G401 (cell line): Measurements from ENCODE around the gene GOLGA6L6. TPM values are rescaled to one million over a fixed set of nuclear protein-coding genes. Genes with fewer than 3 reads are reported as not detected.
"Not testable (repeated sequence)": the region's sequence is repeated elsewhere in the genome, so short reads cannot be mapped to it uniquely, and the experiment has no call there.

Source experiments
- DNase-seq: peaks from one replicate; pipeline ENCODE4 v3.0.0-alpha.2; 2015; ENCODE audit warnings: low spot score
- in situ Hi-C: cut with HindIII; loops from 2 replicates; pipeline ENCODE4 v1.10.0; 2016; ENCODE audit warnings: low sequenced_read_pairs, mixed read lengths
- total RNA-seq: library from RNA; depleted of rRNA; stranded (reverse); fragments of >200 nt; shearing (Covaris generic); gene quantifications from 2 replicates; pipeline ENCODE4 v1.2.3, GENCODE V29; 2014; rRNA removed

Gene GOLGA6L6, protein sequence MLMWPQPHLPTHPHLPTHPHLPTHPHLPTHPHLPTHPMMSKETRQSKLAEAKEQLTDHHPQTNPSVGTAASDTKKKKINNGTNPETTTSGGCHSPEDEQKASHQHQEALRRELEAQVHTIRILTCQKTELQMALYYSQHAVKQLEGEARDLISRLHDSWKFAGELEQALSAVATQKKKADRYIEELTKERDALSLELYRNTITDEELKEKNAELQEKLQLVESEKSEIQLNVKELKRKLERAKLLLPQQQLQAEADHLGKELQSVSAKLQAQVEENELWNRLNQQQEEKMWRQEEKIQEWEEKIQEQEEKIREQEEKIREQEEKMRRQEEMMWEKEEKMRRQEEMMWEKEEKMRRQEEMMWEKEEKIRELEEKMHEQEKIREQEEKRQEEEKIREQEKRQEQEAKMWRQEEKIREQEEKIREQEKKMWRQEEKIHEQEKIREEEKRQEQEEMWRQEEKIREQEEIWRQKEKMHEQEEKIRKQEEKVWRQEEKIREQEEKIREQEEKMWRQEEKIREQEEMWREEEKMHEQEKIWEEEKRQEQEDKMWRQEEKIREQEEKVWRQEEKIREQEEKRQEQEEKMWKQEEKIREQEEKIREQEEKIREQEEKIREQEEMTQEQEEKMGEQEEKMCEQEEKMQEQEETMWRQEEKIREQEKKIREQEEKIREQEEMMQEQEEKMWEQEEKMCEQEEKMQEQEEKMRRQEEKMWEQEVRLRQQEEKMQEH
- not detected in 2 replicates for total RNA-seq

DNA sequence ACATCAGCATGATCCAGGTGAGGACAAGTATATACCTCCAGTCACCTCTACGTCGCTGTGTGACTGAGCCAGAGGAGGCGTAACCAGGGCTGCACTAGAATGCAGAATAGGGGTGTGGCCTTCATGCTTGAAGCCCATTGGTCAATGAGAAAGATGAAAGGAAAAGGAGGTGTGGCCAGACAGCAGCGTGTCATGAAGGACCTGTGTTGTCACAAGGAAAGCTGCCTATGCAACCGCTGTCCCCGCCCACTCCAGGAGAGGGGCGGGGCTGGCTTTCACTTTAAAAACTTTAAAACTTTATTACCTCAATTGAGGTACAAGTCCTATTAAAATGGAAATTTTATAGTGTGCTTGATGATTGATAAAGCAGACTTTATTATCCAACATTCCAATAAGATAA, at the start of gene GOLGA6L6:
Gene GOLGA6L6 (minus strand): TSS at position 101 of the 400 bp plus-strand sequence. CDS start 91 bp downstream, at position 10.
- in situ Hi-C loops, DNase-seq: not testable (repeated sequence)

DNA sequence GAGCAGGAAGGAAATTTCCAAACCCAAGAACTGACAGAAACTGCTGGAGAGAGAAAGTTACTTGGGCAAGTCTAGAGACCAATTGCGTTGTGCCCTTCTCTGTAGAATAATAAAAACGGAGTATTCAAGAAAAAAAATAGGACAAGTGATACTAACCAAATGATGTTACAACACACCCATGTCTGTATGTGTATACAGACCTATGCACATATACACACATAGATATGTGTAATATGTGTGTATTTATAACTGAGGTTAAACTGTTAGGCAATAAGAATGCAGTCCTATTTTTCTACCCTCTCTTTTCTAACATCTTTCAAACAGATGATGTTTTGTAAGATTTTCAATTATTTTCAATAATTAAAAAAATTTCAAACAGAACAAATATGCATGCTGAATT, 48.5 kb upstream of the GOLGA6L6 start:
- DNase-seq, in situ Hi-C loops: not testable (repeated sequence)

DNA sequence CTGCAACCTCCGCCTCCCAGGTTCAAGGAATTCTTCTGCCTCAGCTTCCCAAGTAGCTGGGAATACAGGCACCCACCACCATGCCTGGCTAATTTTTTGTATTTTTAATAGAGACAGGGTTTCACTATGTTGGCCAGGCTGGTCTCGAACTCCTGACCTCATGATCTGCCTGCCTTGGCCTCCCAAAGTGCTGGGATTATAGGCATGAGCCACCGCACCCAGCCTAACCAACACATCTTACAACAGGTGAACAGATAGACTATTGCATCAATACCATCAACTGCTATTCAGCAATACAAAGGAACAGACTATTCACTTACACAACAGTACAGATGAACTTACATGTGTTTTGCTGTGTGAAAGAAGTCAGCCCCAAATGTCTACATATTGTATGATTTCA, 45.2 kb upstream of the GOLGA6L6 start:
- DNase-seq, in situ Hi-C loops: not testable (repeated sequence)

DNA sequence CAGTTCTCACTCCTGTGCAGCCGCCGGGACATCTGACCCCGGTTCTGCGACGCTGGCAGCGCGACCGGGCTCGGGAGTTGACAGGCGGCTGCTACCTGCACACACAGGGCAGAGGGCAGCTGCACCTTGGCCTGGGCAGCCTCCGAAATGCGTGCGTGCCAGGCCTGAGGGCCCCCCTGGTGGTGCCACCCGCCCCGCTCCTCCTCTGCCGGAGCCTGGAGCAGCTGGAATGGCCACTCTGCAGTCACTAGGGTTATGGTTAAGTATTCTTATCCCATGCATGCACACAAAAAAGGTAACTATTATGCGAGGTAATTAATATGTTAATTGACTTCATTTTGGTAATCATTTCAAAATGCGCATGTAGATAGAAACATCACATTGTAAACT, 41.1 kb upstream of the GOLGA6L6 start:
- in situ Hi-C loops, DNase-seq: not testable (repeated sequence)

DNA sequence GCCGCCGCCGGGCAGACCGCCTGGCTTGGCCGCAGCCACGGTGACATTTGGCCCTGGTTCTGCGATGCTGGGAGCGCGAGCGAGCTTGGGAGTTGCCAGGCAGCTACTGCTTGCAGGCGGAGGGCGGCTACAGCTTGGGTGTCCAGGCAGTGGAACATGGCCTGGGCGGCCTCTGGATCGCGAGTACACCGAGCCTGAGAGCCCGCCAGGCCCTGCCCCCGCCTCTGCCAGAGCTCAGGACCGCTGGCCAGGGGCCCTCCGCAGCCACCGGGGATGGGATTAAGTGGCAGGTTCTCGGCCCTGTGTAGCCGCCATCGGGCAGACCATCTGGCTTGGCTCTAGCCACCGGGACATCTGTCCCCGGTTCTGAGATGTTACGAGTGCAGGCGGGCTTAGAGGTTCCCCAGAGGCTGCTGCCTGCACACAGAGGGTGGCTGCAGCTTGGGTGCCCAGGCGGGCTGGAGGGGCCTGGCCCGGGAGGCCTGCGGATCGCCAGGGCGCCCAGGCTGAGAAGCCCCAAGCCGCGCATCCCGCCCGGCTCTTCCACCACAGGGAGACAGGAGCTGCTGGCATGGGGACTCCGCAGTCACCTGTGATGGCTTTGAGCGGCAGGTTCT, 40.6 kb upstream of the GOLGA6L6 start:
- in situ Hi-C loops, DNase-seq: not testable (repeated sequence)

DNA sequence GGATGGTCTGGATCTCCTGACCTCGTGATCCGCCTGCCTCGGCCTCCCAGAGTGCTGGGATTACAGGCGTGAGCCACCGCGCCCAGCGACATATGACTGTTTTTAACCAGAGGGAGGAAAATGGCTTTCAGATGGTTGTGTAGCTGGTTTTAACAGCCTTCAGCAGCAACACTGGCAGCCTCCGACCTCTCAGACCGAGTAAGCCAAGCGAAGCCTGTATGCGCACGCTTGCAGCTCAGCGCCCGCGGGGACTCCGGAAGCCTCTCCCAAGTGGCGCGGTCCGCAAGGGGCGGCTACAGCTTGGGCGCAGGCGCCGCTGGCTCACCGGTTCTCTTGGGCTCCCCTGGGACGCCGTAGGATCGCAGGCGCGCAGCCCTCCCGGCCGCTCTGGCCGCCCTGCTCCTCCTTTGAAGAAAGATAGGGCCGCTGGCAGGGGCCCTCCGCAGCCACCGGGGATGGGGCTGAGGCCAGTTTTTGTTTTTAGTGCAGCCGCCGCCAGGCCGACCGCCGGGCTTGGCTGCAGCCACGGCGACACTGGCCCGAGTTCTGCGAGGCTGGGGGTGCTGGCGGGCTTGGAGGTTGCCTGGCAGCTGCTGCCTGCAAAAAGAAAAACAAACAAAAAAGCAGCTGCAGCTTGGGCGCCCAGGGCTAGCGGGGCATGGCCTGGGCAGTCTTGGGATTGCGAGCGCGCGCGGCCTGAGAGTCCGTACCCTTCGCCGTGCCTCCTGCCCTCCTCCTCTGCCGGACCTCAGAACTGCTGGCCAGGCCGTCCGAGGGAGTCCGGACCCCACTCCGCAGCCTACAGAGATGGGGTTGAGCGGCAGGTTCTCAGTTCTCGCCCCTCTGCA, 39.9 kb upstream of the GOLGA6L6 start:
- in situ Hi-C loops, DNase-seq: not testable (repeated sequence)

DNA sequence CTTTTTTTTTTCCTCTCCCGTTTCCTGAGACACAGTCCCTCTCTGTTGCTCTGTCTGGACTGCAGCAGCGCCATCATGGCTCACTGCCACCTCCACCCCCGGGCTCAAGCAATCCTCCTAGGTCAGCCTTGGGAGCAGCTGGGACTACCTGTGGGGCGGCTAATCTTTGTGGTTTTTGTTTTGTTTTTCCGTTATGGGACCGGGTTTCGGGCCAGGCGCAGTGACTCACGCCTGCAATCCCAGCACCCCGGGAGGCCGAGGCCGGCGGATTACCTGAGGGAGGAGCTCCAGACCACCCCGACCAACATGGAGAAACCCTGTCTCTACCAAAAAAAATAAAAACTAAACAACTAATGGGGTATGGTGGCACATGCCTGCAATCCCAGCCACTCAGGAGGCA, 38.1 kb upstream of the GOLGA6L6 start:
- in situ Hi-C loops, DNase-seq: not testable (repeated sequence)

DNA sequence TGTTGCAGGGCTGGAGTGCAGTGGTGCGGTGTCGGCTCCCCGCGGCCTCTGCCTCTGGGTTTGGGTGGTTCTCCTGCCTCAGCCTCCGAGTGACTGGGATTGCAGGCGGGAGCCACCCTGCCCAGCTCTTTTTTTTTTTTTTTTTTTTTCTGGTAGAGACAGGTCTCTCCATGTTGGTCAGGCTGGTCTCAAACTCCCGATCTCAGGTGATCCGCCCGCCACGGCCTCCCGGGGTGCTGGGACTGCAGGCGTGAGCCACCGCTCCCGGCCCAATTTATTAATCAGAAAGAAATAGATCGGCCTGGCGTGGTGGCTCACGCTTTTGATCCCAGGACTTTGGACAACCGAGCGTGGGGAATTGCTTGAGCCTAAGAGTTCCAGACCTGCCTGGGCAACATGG, 9.7 kb upstream of the GOLGA6L6 start:
- in situ Hi-C loops, DNase-seq: not testable (repeated sequence)

DNA sequence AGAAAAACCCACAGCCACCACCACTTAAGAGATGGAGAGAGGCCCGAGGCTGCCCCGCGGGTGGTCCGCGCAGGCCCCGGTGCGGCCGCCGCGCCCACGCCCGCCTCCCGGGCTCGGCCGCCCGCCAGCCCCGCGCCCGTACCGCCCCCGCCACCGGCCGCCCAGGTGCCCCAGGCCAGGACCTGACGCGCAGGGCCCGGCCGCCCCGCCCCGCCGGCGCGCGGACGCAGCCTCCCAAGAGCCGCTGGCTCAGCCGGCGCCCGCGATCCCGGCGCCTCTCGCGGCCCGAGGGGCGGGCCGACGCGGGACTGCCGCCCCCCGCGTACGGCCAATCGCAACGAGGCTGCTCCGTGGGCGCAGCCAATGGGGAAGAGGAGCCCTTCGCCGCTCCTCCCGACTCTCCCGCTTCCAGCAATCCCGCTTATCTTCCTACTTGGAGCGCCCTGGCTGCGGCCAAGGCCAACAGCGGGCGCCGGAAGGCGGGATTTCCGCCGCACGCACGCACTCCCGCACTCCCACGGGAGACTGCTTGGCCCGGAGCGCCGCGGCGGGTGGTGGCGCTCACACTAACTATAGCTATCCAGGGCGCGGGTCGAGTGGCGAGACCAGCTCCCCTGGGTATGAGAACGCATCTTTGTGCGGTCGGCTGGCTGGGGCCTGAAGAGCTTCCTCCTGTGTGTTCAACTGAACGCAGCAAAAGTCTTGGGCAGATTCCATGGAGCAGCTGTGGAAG, 35.5 kb downstream of the GOLGA6L6 start:
- in situ Hi-C loops, result not testable (repeated sequence)

DNA sequence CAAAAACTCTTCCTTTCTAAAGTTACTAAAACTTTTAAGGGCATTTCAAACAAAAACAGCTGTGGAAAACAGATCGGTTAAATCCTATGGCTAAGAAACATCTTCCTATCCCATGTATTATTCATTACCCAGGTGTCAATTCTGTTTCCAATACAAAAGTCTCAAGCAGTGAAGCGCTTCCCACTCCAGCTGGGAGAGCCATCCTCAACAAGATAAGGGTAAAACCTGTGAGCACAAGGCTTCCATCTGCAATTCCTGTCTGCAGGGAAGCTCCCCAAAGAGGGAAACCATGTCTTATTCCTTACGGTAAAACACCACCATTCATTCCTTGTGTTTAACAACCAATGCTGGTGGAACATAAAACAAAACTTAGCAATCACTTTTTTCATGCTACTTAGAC, 38.8 kb downstream of the GOLGA6L6 start:
- in situ Hi-C loops, result not testable (repeated sequence)

More for the DNA sequence above, 35.5 kb downstream of the GOLGA6L6 start:
- DNase-seq, result not testable (repeated sequence)

DNA sequence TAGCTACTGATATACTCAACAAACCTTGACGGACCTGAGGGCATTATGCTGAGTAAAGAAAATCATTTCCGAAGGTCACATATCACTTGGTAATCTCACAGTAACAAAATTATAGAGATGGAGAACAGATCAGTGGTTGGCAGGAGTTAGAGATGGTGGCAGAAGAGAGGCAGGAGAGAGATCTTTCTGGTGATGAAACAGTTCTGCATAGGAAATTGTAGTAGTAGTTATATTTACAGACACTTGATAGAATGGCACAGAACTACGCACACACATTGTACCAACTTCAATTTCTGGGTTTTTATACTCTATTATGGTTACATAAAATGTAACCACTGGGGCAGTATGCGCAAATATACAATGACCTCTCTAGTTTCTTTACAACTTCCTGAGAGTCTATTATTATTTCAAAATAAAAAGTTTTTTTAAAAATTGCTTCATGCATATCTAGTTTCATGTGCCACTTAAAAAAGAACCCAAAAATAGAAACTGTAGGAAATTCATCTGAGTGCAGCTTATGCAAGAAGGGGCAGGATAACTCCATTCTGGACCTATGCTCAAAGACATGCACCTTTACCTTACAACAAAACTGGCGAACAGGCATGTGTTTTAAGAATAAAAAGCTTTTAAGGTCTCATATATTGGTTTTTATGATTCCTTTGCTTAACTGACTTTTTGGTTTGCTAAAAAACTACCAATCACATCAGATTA, 39.9 kb downstream of the GOLGA6L6 start:
- in situ Hi-C loops, result not testable (repeated sequence)

More for the DNA sequence above, 38.8 kb downstream of the GOLGA6L6 start:
- not testable (repeated sequence) for DNase-seq

DNA sequence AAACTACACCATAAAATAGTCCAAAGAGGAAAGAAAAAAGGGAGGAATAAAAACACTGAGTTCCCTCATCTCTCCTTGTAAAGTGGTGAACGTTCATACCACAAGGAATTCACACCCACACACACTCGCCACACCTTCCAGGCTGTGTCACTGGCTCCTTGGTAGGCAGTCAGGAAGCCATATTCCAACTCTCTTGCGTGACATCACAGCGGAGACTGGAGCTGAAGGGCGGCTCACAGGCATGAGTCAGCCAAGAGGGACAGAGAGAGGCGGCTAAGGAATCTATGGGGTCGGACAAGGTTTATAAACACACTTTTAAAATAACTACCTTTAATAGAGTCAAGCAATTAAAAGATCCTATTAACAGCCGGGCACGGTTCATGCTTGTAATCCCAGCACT, 43.8 kb downstream of the GOLGA6L6 start:
- DNase-seq, in situ Hi-C loops: not testable (repeated sequence)

More for the DNA sequence above, 39.9 kb downstream of the GOLGA6L6 start:
- DNase-seq, result not testable (repeated sequence)

DNA sequence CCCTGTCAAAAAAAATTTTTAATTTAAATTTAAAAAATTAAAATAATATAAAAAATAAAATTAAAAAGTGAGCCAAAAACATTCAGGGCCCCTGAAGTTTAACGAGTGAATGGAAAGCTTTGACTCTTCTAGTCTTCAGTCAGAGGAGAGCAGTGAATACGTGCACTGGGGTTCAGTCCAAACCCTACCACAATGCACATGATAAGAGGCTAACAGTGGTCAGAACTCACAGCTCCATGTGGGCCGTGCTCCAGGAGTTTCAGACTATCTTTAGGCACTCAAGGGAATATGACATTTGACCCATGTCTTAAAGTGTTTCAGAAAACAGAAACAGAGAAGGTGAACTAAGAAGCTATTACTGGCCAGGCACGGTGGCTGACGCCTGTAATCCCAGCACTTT, 48.6 kb downstream of the GOLGA6L6 start:
- DNase-seq, in situ Hi-C loops: not testable (repeated sequence)

DNA sequence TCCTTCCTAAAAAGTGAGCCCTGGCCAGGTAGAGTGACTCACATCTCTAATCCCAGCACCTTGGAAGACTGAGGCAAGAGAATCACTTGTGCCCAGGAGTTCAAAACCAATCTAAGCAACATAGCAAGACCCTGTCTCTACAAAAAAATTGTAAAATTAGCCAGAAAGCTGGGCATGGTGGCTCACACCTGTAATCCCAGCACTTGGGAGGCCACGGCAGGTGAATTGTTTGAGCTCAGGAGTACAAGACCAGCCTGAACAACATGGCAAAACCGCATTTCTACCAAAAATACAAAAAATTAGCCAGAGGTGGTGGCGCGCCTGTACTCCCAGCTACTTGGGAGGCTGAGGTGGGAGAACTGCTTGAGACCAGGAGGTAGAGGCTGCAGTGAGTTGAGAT, 49.0 kb downstream of the GOLGA6L6 start:
- DNase-seq, in situ Hi-C loops: not testable (repeated sequence)

DNA sequence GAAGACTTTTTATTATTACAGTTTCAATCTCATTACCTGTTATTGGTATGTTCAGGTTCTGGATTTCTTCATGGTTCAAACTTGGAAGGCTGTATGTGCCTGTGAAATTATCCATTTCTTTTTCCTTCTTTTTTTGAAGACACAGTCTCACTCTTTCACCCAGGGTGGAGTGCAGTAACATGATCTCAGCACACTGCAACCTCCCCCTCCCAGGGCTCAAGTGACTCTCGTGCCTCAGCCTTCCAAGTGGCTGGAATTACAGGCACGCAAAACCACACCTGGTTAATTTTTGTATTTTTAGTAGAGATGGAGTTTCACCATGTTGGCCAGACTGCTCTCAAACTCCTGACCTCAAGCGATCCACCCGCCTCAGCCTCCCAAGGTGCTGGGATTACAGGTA, 52.3 kb downstream of the GOLGA6L6 start:
- in situ Hi-C loops, DNase-seq: not testable (repeated sequence)
